Measurements from ENCODE around the gene MDM1.
A peak's percentile ranks its signal among the peaks of the same experiment; 100 is the strongest.

Gene MDM1

GRCh38 chr12:68269779-68270178 lies 62.4 kb downstream of the MDM1 start:
- DNase-seq (ENCODE audit: low read depth, low spot score): no peak
- POLR2A ChIA-PET: no interaction called here
- TF ChIP-seq CTCF (IDR thresholded peaks at IDR 0.05; ENCODE audit: insufficient read depth, low read length, missing control alignments): no peak
- H3K4me3 ChIP-seq (ENCODE audit: low read depth, low read length): no peak overlapping the region
- CTCF ChIA-PET: no interaction called here

GRCh38 chr12:68268967-68269366 lies 63.2 kb downstream of the MDM1 start:
- no peak for DNase-seq (ENCODE audit: low read depth, low spot score)
- TF ChIP-seq CTCF (IDR thresholded peaks at IDR 0.05; ENCODE audit: insufficient read depth, low read length, missing control alignments): no peak
- no peak overlapping the region for H3K4me3 ChIP-seq (ENCODE audit: low read depth, low read length)
- POLR2A ChIA-PET: no interaction called here
- CTCF ChIA-PET: interaction anchor here (1.3 to 1.6 kb wide), 2 partner anchors 44 to 46 kb away, joined by 3 to 4 read pairs; no protein-coding TSS in a partner anchor

GRCh38 chr12:68267892-68268396 lies 64.2 kb downstream of the MDM1 start:
- peak; percentile 93 for DNase-seq (ENCODE audit: low read depth, low spot score)
- ChIA-PET POLR2A (interaction anchor here (0.6 to 0.7 kb wide), 2 partner anchors 346 to 541 kb away, joined by 3 read pairs; no protein-coding TSS in a partner anchor), CTCF (interaction anchor here (1.3 to 1.6 kb wide), 2 partner anchors 43 to 45 kb away, joined by 3 to 4 read pairs; no protein-coding TSS in a partner anchor)
- H3K4me3 ChIP-seq (ENCODE audit: low read depth, low read length): no peak overlapping the region
- TF ChIP-seq CTCF (IDR thresholded peaks at IDR 0.05; ENCODE audit: insufficient read depth, low read length, missing control alignments): no peak

GRCh38 chr12:68264857-68265256 lies 67.3 kb downstream of the MDM1 start:
- peak; percentile 86 for DNase-seq (ENCODE audit: low read depth, low spot score)
- POLR2A ChIA-PET: no interaction called here
- no peak overlapping the region for H3K4me3 ChIP-seq (ENCODE audit: low read depth, low read length)
- CTCF ChIA-PET: interaction anchor here (1.1 kb wide), 1 partner anchor 42 kb away, joined by 5 read pairs; no protein-coding TSS in a partner anchor
- no peak for TF ChIP-seq CTCF (IDR thresholded peaks at IDR 0.05; ENCODE audit: insufficient read depth, low read length, missing control alignments)

- no peak overlapping the region for H3K4me3 ChIP-seq (ENCODE audit: low read depth, low read length)
- ChIA-PET CTCF (interaction anchor here (1.1 kb wide), 1 partner anchor 41 kb away, joined by 5 read pairs; no protein-coding TSS in a partner anchor), POLR2A (no interaction called here)
- DNase-seq (ENCODE audit: low read depth, low spot score): no peak
- TF ChIP-seq CTCF (IDR thresholded peaks at IDR 0.05; ENCODE audit: insufficient read depth, low read length, missing control alignments): no peak
Measured at GRCh38 chr12:68264158-68264855, 67.9 kb downstream of the MDM1 start.

GRCh38 chr12:68263366-68263765 lies 68.8 kb downstream of the MDM1 start:
- ChIA-PET CTCF (no interaction called here), POLR2A (no interaction called here)
- DNase-seq (ENCODE audit: low read depth, low spot score): no peak
- H3K4me3 ChIP-seq (ENCODE audit: low read depth, low read length): no peak overlapping the region
- no peak for TF ChIP-seq CTCF (IDR thresholded peaks at IDR 0.05; ENCODE audit: insufficient read depth, low read length, missing control alignments)

Data from AG04449 (cell line).